Measurements from ENCODE around the gene GNAS-AS1.

The GNAS-AS1 gene

DNA sequence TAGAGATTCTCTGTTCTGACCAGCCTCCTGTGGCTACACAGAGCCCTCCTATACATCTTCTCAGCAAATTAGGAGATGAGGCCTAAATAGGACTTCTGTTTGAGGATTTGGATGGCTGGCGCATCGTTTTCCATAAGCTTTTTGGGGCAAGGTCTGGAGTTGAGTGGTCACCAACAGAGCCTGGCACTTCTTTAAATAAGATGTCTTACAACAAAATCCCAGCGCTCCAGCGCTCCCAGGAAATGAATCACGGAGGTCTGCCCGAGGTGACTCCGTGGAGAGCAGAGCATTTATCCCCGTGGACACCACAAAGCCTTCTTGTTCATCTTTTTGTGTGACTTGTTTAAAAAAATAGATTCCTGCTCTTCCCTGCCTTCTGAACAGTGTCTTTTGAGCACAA lies 75.3 kb downstream of the GNAS-AS1 start:
- H3K9ac ChIP-seq (ENCODE audit: low read length) = no peak overlapping the region
- H4K12ac ChIP-seq (ENCODE audit: low read depth, low read length) = no peak overlapping the region
- no peak overlapping the region for H3K4me2 ChIP-seq (ENCODE audit: low read length)
- WGBS (ENCODE audit: extremely low coverage, insufficient coverage, insufficient read length) = no CpG with 5 or more reads among the region's 8 CpGs
- no peaks in the 10 kb centered on the region for H3K27me3 ChIP-seq (ENCODE audit: insufficient read depth, low read length)
- H4K8ac ChIP-seq (ENCODE audit: low read depth, low read length) = no peak overlapping the region
- H3K18ac ChIP-seq (ENCODE audit: low read length) = no peak overlapping the region
- H3K23ac ChIP-seq (ENCODE audit: low read length) = no peak overlapping the region
- no peaks in the 10 kb centered on the region for H3K79me1 ChIP-seq (ENCODE audit: low read length)
- no peaks in the 10 kb centered on the region for H3K36me3 ChIP-seq (ENCODE audit: control insufficient read depth in 1 of 2, insufficient read depth in 2 of 2, low read length in 2 of 2)
- H3K14ac ChIP-seq (ENCODE audit: low read length) = no peak overlapping the region
- H2AK5ac ChIP-seq (ENCODE audit: low read length) = no peak overlapping the region
- DNase-seq = no peak
- H2BK120ac ChIP-seq (ENCODE audit: insufficient read depth, low read length, poor library complexity) = no peak overlapping the region
- no peak overlapping the region for H2BK12ac ChIP-seq (ENCODE audit: low read length)
- H3K4ac ChIP-seq (ENCODE audit: low read depth, low read length) = no peak overlapping the region
- no peak overlapping the region for H2AFZ ChIP-seq (ENCODE audit: insufficient read depth, low read length, poor library complexity)
- H4K91ac ChIP-seq (ENCODE audit: low read depth, low read length) = no peak overlapping the region
- H3K27ac ChIP-seq (ENCODE audit: low read depth, low read length) = no peak overlapping the region
- no peak overlapping the region for H2BK5ac ChIP-seq (ENCODE audit: low read depth, low read length, poor library complexity)
- H3K79me2 ChIP-seq (ENCODE audit: control insufficient read depth, insufficient read depth, low read length, poor library complexity) = no peaks in the 10 kb centered on the region
- H3K4me3 ChIP-seq (ENCODE audit: low read depth, low read length) = no peak overlapping the region
- H3K4me1 ChIP-seq (ENCODE audit: control insufficient read depth in 1 of 2, insufficient read depth in 2 of 2, low read length in 2 of 2) = no peaks in the 10 kb centered on the region
- H3K9me3 ChIP-seq (ENCODE audit: insufficient read depth, low read depth, low read length) = no peaks in the 10 kb centered on the region

- H4K91ac ChIP-seq (ENCODE audit: low read depth, low read length) = no peak overlapping the region
- H2BK5ac ChIP-seq (ENCODE audit: low read depth, low read length, poor library complexity) = no peak overlapping the region
- no peaks in the 10 kb centered on the region for H3K27me3 ChIP-seq (ENCODE audit: insufficient read depth, low read length)
- no peaks in the 10 kb centered on the region for H3K79me2 ChIP-seq (ENCODE audit: control insufficient read depth, insufficient read depth, low read length, poor library complexity)
- H4K8ac ChIP-seq (ENCODE audit: low read depth, low read length) = no peak overlapping the region
- no peak overlapping the region for H3K27ac ChIP-seq (ENCODE audit: low read depth, low read length)
- no peak overlapping the region for H2AFZ ChIP-seq (ENCODE audit: insufficient read depth, low read length, poor library complexity)
- H3K23ac ChIP-seq (ENCODE audit: low read length) = no peak overlapping the region
- H4K12ac ChIP-seq (ENCODE audit: low read depth, low read length) = no peak overlapping the region
- no peaks in the 10 kb centered on the region for H3K79me1 ChIP-seq (ENCODE audit: low read length)
- H3K4me2 ChIP-seq (ENCODE audit: low read length) = no peak overlapping the region
- no peak overlapping the region for H3K4me3 ChIP-seq (ENCODE audit: low read depth, low read length)
- H3K4me1 ChIP-seq (ENCODE audit: control insufficient read depth in 1 of 2, insufficient read depth in 2 of 2, low read length in 2 of 2) = no peaks in the 10 kb centered on the region
- DNase-seq = no peak
- no peaks in the 10 kb centered on the region for H3K36me3 ChIP-seq (ENCODE audit: control insufficient read depth in 1 of 2, insufficient read depth in 2 of 2, low read length in 2 of 2)
- no peak overlapping the region for H2AK5ac ChIP-seq (ENCODE audit: low read length)
- no peaks in the 10 kb centered on the region for H3K9me3 ChIP-seq (ENCODE audit: insufficient read depth, low read depth, low read length)
- no peak overlapping the region for H2BK12ac ChIP-seq (ENCODE audit: low read length)
- H3K4ac ChIP-seq (ENCODE audit: low read depth, low read length) = no peak overlapping the region
- H3K9ac ChIP-seq (ENCODE audit: low read length) = no peak overlapping the region
- H3K18ac ChIP-seq (ENCODE audit: low read length) = no peak overlapping the region
- no CpG with 5 or more reads among the region's 5 CpGs for WGBS (ENCODE audit: extremely low coverage, insufficient coverage, insufficient read length)
- H2BK120ac ChIP-seq (ENCODE audit: insufficient read depth, low read length, poor library complexity) = no peak overlapping the region
- H3K14ac ChIP-seq (ENCODE audit: low read length) = no peak overlapping the region
Observed at GRCh38 chr20:58774667-58775263, 75.9 kb downstream of the GNAS-AS1 start.

DNA sequence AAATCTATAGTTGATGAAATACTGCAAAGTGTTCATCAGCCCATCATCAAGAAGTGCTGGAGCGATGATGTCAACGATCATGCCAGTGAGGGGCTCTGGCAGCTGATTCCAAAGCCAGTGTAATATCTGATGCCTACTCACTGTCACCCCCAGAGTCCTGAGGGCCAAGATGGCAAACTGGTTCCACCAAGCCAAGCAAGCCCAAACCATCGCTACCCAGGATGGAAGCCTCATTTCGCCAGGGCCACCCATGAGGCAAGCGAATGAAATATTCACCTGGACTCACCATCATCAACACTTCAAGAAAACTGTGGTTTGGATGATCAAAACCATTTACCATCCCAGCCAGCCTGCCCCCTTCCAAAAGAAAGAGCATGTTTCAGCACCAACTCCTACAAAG lies 76.5 kb downstream of the GNAS-AS1 start:
- no peaks in the 10 kb centered on the region for H3K36me3 ChIP-seq (ENCODE audit: control insufficient read depth in 1 of 2, insufficient read depth in 2 of 2, low read length in 2 of 2)
- no peak overlapping the region for H3K27ac ChIP-seq (ENCODE audit: low read depth, low read length)
- H3K4ac ChIP-seq (ENCODE audit: low read depth, low read length) = no peak overlapping the region
- no peak overlapping the region for H4K8ac ChIP-seq (ENCODE audit: low read depth, low read length)
- no peaks in the 10 kb centered on the region for H3K79me1 ChIP-seq (ENCODE audit: low read length)
- no peak overlapping the region for H4K12ac ChIP-seq (ENCODE audit: low read depth, low read length)
- H3K27me3 ChIP-seq (ENCODE audit: insufficient read depth, low read length) = no peaks in the 10 kb centered on the region
- H2AK5ac ChIP-seq (ENCODE audit: low read length) = no peak overlapping the region
- no peak overlapping the region for H3K4me3 ChIP-seq (ENCODE audit: low read depth, low read length)
- H3K9me3 ChIP-seq (ENCODE audit: insufficient read depth, low read depth, low read length) = no peaks in the 10 kb centered on the region
- H3K14ac ChIP-seq (ENCODE audit: low read length) = no peak overlapping the region
- no peak overlapping the region for H2AFZ ChIP-seq (ENCODE audit: insufficient read depth, low read length, poor library complexity)
- no peaks in the 10 kb centered on the region for H3K4me1 ChIP-seq (ENCODE audit: control insufficient read depth in 1 of 2, insufficient read depth in 2 of 2, low read length in 2 of 2)
- no peaks in the 10 kb centered on the region for H3K79me2 ChIP-seq (ENCODE audit: control insufficient read depth, insufficient read depth, low read length, poor library complexity)
- no peak for DNase-seq
- H3K4me2 ChIP-seq (ENCODE audit: low read length) = no peak overlapping the region
- no peak overlapping the region for H2BK5ac ChIP-seq (ENCODE audit: low read depth, low read length, poor library complexity)
- H3K9ac ChIP-seq (ENCODE audit: low read length) = no peak overlapping the region
- no peak overlapping the region for H4K91ac ChIP-seq (ENCODE audit: low read depth, low read length)
- no peak overlapping the region for H2BK12ac ChIP-seq (ENCODE audit: low read length)
- H3K18ac ChIP-seq (ENCODE audit: low read length) = no peak overlapping the region
- H2BK120ac ChIP-seq (ENCODE audit: insufficient read depth, low read length, poor library complexity) = no peak overlapping the region
- no peak overlapping the region for H3K23ac ChIP-seq (ENCODE audit: low read length)
- WGBS (ENCODE audit: extremely low coverage, insufficient coverage, insufficient read length) = no CpG with 5 or more reads among the region's 5 CpGs

- no peaks in the 10 kb centered on the region for H3K27me3 ChIP-seq (ENCODE audit: insufficient read depth, low read length)
- H3K23ac ChIP-seq (ENCODE audit: low read length) = no peak overlapping the region
- no peak overlapping the region for H3K18ac ChIP-seq (ENCODE audit: low read length)
- no peak overlapping the region for H2BK12ac ChIP-seq (ENCODE audit: low read length)
- no peak for DNase-seq
- no CpG with 5 or more reads among the region's 6 CpGs for WGBS (ENCODE audit: extremely low coverage, insufficient coverage, insufficient read length)
- H3K9me3 ChIP-seq (ENCODE audit: insufficient read depth, low read depth, low read length) = peaks cover 1% of the 10 kb centered on the region
- no peaks in the 10 kb centered on the region for H3K36me3 ChIP-seq (ENCODE audit: control insufficient read depth in 1 of 2, insufficient read depth in 2 of 2, low read length in 2 of 2)
- no peak overlapping the region for H4K8ac ChIP-seq (ENCODE audit: low read depth, low read length)
- H3K4me2 ChIP-seq (ENCODE audit: low read length) = no peak overlapping the region
- H4K12ac ChIP-seq (ENCODE audit: low read depth, low read length) = no peak overlapping the region
- no peak overlapping the region for H3K27ac ChIP-seq (ENCODE audit: low read depth, low read length)
- H2AK5ac ChIP-seq (ENCODE audit: low read length) = no peak overlapping the region
- no peaks in the 10 kb centered on the region for H3K79me2 ChIP-seq (ENCODE audit: control insufficient read depth, insufficient read depth, low read length, poor library complexity)
- no peak overlapping the region for H2BK120ac ChIP-seq (ENCODE audit: insufficient read depth, low read length, poor library complexity)
- H3K4me1 ChIP-seq (ENCODE audit: control insufficient read depth in 1 of 2, insufficient read depth in 2 of 2, low read length in 2 of 2) = no peaks in the 10 kb centered on the region
- no peak overlapping the region for H4K91ac ChIP-seq (ENCODE audit: low read depth, low read length)
- no peak overlapping the region for H2AFZ ChIP-seq (ENCODE audit: insufficient read depth, low read length, poor library complexity)
- H3K79me1 ChIP-seq (ENCODE audit: low read length) = no peaks in the 10 kb centered on the region
- no peak overlapping the region for H3K4me3 ChIP-seq (ENCODE audit: low read depth, low read length)
- H3K4ac ChIP-seq (ENCODE audit: low read depth, low read length) = no peak overlapping the region
- no peak overlapping the region for H3K9ac ChIP-seq (ENCODE audit: low read length)
- H3K14ac ChIP-seq (ENCODE audit: low read length) = no peak overlapping the region
- H2BK5ac ChIP-seq (ENCODE audit: low read depth, low read length, poor library complexity) = no peak overlapping the region
Observed at GRCh38 chr20:58772786-58773185, 77.9 kb downstream of the GNAS-AS1 start.

Measured in trophoblast cell (in vitro differentiated cells and primary cell).